Activated gamma-delta T cell treated with Interleukin-2 at 50 U/mL for 16 hours (primary cell): ENCODE data around the gene NDC80.
A peak's percentile ranks its signal among the peaks of the same experiment; 100 is the strongest.
"Not testable (repeated sequence)": the region's sequence is repeated elsewhere in the genome, so short reads cannot be mapped to it uniquely, and the experiment has no call there.

Experiments used
- DNase-seq: peaks from one replicate; pipeline ENCODE4 v3.0.0-alpha.2; 2020

Gene NDC80

GRCh38 chr18:2571200-2572170, at the start of gene NDC80, which contains the start of gene METTL4:
TSS of gene NDC80 (plus strand) at chr18:2571557. CDS start at chr18:2572986, 1,429 bp downstream.
TSS of gene METTL4 (minus strand) at chr18:2571505. CDS start at chr18:2567216, 4,289 bp downstream.
- DNase-seq: peak; percentile 79

- DNase-seq: no peak
Observed at GRCh38 chr18:2522112-2522511, 49.2 kb upstream of the NDC80 start.

DNA sequence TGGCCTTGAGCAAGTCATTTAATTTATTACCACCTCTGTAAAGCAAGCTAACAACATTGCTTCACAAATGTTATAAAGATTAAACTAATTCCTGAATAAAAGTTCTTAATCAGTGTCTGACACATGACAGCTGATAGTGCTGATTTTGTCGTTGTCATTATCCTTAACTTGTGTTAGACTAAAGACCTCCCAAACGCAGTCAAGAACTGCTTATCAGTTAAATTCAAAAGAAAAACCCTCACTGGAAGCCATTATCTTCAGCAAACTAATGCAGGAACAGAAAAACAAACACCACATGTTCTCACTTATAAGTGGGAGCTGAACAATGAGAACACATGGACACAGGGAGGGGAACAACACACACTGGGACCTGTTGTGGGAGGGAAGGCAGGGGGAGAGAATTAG, 46.6 kb upstream of the NDC80 start:
- DNase-seq: not testable (repeated sequence)

- DNase-seq: no peak
Observed at GRCh38 chr18:2526329-2526728, 45.0 kb upstream of the NDC80 start.

DNA sequence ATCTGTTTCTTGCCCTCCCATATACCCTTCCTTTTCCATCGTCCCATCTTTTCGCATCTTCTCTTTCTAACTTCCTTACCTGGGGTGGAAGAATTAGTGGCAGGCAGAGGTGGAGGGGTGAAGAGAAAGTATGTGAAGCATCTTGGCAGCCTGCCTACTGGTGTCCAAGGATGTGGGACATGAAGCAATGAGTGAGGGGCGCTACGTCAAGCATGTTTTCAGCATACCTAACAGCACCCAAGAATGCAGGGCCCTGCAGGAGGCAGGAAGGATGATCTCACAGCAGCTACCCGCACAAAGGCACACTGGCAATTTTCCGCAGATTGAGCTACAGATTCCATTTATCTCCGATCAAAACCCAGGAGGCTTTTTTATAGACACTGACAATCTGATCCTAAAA, 42.2 kb upstream of the NDC80 start:
- no peak for DNase-seq

DNA sequence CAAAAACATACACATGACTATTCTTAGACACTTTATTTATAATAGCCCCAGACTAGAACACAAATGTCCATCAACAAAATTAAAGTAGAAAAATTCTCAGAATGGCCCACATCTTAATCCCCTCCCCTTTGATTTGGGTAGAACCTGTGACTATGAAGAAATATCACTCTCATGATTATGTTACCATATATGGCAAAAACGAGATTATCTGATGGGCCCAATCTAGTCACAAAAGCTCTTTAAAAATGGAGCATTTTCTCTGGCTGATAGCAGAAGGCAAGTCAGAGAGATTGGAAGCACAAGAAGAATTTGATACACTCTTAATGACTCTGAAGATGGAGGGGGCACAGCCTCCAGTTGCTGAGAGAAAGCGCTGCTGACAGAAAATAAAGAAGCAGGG, 39.6 kb upstream of the NDC80 start:
- no peak for DNase-seq

DNA sequence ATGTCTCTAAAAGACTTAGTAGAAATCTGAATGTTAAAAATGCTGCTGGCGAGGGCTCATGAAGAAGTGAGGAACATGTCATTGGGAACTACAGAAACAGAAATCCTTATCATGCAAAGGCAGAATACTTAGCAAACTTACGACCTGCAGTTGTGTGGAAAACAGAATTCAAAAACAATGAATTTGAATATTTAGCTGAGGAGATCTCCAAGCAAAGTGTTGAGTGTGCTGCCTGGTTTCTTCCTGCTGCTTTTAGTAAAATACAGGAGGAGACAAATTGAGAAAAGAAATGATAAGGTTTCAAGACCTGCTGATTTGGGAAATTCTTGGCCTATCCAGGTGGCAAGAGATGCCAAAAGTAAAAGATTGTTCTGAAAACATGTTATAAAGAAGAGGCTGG, 38.6 kb upstream of the NDC80 start:
- no peak for DNase-seq

DNA sequence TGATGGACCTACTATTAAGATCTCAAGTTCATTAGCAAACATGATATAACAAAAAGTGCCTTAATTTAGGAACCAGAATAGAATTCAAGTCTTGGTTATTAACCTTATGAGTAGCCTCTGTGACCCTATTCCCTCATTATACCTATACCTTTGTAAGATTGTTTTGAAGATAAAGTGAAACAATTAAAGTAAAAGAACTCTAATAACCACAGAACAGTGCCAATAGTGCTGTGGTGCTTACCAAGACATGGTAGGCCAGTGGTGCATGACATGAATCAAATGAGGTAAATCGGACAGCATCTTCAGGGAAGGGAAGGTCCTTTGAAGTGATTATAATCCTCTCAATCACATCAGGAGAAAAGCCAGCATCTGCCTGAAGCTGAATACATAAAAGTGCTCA, 36.5 kb upstream of the NDC80 start:
- no peak for DNase-seq

GRCh38 chr18:2535419-2535910, 35.9 kb upstream of the NDC80 start:
- no peak for DNase-seq

DNA sequence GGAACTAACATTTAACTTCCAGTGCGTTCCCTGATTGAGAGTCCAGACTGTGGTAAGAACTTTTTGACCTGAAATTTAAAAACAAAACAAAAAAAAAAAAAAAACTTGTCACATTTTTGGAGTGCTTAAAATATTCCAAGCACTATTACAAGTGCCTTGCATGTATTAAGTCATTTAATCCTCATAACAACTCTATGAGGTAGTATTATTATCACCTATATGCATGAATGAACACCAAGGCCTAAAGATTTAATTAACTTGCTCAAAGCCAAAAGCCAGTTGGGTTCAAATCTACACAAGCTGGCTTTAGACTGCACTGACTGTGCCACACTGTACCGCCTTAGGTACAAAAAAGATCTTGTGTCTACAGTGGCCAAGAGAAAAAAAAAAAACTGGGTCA, 35.3 kb upstream of the NDC80 start:
- no peak for DNase-seq

GRCh38 chr18:2536493-2536892, 34.9 kb upstream of the NDC80 start:
- no peak for DNase-seq

DNA sequence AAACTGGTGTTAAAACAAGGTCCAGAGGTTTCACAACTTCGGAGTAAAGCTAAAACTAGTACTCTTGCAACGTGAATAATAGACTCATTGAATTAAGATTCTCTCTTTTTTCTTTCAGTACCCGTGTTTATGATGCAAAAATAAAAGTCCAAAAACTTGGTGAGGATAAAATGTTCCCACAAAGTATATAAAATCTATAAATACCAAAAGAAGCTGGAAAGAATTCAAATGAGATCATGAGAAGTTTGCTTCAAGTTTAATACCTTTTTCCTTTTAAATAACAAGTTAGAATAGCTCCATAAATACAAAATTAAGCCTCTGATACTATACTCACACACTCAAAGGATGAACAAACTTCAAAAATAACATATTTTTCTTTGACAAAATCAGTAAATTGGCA, 34.1 kb upstream of the NDC80 start:
- DNase-seq: no peak

DNA sequence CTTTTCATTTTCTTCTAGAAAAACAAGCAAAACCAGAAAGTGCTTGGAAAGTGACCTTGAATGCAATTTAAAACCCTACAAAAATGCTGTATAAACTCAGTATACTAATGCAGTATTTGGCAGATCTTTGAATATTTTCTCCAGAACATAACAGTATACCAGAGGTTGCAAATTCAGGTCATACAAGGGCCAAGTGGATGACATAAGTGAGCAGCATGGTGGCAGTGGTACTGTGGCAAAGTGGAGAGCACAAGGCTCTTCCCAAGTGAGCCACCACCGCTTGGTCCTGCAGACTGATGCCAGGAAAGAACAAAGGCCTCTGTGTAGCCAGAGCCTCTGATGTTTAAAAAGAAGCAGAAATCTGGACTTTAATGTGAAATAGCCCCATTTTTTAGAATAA, 33.1 kb upstream of the NDC80 start:
- no peak for DNase-seq

- no peak for DNase-seq
Observed at GRCh38 chr18:2538844-2539243, 32.5 kb upstream of the NDC80 start.

- no peak for DNase-seq
Observed at GRCh38 chr18:2540575-2540974, 30.8 kb upstream of the NDC80 start.

- DNase-seq: not testable (repeated sequence)
Observed at GRCh38 chr18:2541925-2542563, 29.3 kb upstream of the NDC80 start.

DNA sequence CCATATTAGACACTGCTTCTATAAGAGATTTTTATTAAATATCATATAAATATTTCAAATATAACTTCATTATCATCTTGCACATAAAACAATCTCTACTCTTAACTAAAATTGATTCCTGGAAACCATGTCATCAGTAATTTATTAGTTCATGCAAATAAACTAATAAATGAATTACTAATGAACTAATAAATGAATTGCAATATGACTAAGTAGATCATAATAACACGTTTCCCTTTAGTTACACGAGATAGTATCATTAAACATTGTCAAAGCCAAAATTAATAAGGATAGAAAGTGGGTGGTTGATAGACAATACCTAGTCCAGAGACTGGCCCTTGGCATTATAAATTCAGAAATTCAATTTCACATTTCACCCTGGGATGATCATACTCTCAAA, 26.2 kb upstream of the NDC80 start:
- DNase-seq: no peak

GRCh38 chr18:2547477-2548087, 23.8 kb upstream of the NDC80 start:
- DNase-seq: no peak

GRCh38 chr18:2549462-2549861, 21.9 kb upstream of the NDC80 start:
- DNase-seq: no peak

DNA sequence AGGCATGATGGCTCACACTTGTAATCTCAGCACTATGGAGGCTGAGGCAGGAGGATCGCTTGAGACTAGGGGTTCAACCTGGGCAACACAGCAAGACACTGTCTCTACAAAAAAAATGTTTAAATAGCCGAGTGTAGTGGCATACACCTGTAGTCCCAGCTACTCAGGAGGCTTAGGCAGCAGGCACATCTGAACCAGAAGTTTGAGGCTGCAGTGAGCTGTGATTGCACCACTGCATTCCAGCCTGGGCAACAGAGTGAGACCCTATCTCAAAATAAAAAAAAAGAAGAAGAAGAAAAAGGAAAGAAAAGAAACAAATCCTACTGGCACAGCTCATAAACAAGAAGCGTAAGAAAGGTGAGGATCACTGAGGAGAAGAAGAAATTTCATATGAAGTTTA, 19.9 kb upstream of the NDC80 start:
- DNase-seq: no peak

GRCh38 chr18:2554696-2555095, 16.7 kb upstream of the NDC80 start:
- no peak for DNase-seq

- no peak for DNase-seq
Observed at GRCh38 chr18:2555895-2556294, 15.5 kb upstream of the NDC80 start.

- no peak for DNase-seq
Observed at GRCh38 chr18:2557536-2557935, 13.8 kb upstream of the NDC80 start.

- DNase-seq: no peak
Observed at GRCh38 chr18:2559249-2559648, 12.1 kb upstream of the NDC80 start.
